GM19043 (cell line): ENCODE results near the gene SLC39A10.
A peak's percentile ranks its signal among the peaks of the same experiment; 100 is the strongest.
"Not testable (repeated sequence)": the region's sequence is repeated elsewhere in the genome, so short reads cannot be mapped to it uniquely, and the experiment has no call there.

Experiments
- ATAC-seq: cut with Tn5 transposase; IDR thresholded peaks from one replicate; pipeline ENCODE4 v1.9.1; 2021; ENCODE audit warnings: low read depth; ENCODE audit not compliant: unreplicated experiment

SLC39A10 gene

DNA sequence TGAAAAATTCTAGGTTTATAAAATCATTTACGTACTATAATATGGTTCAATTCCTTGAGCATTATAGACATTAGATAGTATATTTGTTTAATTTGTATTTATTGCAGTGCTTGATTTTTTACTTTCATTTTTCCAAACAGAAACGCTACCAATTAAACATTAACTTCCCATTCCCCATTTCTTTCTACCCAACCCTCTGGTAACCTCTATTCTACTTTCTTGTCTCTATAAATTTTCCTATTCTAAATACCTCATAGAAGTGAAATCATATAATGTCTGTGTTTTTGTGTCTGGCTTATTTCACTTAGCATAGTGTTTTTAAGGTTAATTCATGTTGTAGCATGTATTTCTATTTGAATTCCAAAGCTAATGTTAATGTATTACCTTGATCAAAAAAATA is 11.6 kb upstream of the SLC39A10 start:
- ATAC-seq, result no peak

- no peak for ATAC-seq
Observed at GRCh38 chr2:195646424-195646823, 10.6 kb upstream of the SLC39A10 start.

GRCh38 chr2:195647302-195647701 is 9.7 kb upstream of the SLC39A10 start:
- no peak for ATAC-seq

GRCh38 chr2:195648370-195648769 is 8.7 kb upstream of the SLC39A10 start:
- ATAC-seq, result not testable (repeated sequence)

- ATAC-seq, result no peak
Observed at GRCh38 chr2:195648787-195649186, 8.2 kb upstream of the SLC39A10 start.

- peak; percentile 14 for ATAC-seq
Observed at GRCh38 chr2:195649629-195650190, 7.3 kb upstream of the SLC39A10 start.

DNA sequence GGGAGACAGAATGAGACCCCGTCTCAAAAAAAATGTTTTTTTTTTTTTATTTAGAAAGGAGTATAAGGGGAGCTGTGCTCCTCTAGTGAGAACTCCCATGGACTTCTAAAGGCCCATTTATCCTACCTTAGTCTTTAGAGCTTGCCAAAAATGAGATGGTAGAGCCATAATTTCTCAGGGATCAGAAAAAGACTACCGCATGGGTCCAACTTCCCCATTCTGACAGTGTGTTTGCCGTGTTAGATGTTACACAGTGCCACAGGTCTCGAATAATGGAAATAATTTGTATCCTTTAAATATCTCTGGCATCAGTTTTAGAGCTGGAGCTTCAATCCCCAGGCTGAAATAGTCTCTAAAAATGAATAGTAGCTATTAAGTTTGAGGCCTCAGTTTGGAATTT is 6.0 kb upstream of the SLC39A10 start:
- no peak for ATAC-seq

DNA sequence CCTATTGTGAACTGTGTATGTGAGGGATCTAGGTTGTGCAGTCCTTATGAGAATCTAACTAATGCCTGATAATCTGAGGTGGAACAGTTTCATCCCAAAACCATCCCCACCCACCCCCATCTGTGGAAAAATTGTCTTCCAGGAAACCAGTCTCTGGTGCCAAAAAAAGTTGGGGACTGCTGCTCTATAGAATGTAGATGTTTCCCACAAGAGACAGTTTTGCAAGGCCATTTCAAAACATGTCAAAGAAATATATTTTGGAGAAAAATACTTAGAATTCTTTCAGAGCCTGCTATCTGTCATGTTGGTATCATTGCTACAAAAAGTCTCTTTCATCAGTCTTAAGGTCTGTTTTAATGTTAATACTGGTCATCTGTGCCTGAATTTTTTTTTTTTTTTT is 4.1 kb upstream of the SLC39A10 start:
- ATAC-seq, result no peak

- no peak for ATAC-seq
Observed at GRCh38 chr2:195656161-195656858, 716 bp upstream of the SLC39A10 start.

DNA sequence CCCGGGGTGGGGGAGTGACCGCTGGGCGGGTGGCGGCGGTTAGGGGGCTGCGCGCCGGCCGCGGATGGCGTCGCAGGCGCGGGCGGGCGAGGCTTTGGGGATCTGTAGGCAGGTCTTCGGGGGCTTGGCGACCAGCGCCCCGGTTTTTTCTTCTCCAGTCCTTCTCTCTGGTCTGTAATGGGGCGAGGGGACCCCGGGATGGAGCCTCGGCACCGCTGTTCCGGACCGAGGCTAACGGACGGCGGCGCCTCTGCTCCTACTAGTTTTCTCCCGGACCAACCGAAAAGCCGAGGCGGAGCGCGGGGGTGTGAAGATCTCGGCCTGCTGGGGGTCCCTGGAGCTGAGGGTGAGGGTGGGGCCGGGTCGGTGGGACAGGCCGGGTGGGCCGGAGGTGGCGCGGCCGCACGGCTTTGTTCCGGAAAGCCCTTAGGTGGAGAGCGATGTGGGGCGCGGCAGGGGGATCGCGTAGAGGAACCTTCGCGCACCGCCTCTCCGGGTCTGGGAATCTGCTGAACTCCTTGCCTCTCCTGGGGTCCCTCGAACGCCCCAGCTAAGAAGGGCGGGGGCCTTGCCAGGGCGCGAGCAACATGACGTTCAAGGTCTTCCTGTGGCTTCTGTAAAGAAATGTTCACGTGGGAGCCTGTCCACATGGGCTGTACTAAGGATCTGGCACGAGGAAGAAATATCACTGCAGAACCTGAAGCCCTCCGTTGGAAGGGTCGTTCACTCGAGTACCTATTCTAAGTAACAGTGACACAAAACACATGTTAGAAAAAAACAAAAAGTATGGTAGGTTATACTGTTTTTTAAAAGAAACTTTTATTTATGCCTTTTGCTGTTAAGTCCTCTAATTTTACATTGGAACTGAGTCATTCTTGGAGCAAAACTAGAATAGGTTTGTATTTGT is 861 bp downstream of the SLC39A10 start:
- peak; percentile 27 for ATAC-seq

DNA sequence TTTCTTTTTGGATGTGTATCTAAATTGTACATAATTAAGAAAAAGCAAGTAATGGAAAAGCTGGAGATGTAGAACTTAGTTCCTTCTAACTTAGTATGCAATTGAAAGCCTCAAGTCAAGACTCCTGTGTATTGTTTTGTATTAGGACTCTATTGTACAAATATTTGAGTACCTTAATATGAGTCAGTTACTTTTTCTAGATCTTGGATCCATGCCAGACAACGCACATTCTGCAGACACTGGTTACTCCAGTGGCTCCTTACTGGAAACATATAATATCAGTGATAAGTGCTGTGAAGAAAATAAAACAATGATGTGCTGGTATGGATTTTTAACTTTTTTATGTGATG is 1.5 kb downstream of the SLC39A10 start:
- no peak for ATAC-seq

DNA sequence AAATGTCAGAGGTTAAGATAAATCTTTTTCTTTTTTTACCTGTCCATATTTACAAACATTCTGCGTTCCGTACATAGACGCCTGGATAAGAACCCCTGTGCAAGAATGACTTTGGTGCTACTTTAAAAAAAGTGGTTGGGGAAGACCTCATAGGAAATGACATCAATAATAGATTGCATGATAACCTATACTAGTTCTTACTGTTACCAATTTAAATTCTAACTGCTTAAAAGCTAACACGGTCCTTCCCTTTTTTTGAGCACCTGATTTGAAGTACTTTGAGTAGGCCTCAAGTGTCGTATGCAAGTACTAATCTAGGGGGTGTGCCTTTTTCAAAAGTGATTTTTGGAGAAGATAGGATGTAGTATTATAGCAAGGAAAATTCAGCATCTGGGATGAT is 2.1 kb downstream of the SLC39A10 start:
- no peak for ATAC-seq

GRCh38 chr2:195659982-195660890 is 3.2 kb downstream of the SLC39A10 start:
- no peak for ATAC-seq

DNA sequence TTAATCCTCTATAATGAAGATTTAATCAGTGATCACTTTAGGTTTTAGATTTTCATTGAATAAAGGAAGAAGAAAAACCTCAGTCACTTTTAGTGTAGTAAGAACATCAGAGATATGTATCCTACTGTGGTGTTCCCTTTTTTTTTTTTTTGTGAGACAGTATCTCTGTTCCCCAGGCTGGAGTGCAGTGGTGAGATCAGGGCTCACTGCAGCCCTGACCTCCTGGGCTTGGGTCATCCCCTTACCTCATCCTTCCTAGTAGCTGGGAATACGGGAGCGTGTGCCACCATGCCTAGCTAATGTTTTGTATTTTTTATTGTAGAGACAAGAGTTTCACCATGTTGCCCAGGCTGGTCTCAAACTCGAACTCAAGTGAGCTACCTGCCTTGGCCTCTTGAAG is 5.1 kb downstream of the SLC39A10 start:
- no peak for ATAC-seq

GRCh38 chr2:195663007-195663406 is 6.0 kb downstream of the SLC39A10 start:
- ATAC-seq, result no peak

- no peak for ATAC-seq
Observed at GRCh38 chr2:195664528-195664927, 7.5 kb downstream of the SLC39A10 start.

GRCh38 chr2:195665153-195665552 is 8.1 kb downstream of the SLC39A10 start:
- not testable (repeated sequence) for ATAC-seq

- no peak for ATAC-seq
Observed at GRCh38 chr2:195666113-195666712, 9.2 kb downstream of the SLC39A10 start.

GRCh38 chr2:195667974-195668373 is 10.9 kb downstream of the SLC39A10 start:
- ATAC-seq, result no peak

DNA sequence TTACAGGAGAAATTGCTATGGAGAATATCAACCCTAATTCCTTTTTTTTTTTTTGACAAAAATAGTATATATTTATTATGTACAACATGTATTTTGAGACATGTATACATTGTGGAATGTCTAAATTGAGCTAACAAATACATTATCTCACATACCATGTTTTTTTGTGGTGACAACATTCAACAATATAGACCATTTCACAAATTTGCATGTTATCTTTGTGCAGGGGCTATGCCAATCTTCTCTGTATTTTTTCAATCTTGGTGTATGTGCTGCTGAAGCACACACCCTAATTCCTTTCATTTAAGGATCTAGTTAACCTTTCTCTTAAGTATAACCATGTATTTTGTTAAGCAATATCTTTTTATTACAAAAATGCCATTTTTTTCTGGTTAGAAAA is 13.2 kb downstream of the SLC39A10 start:
- no peak for ATAC-seq
